HG02610 (cell line): ENCODE data around the gene DNAH1.

ENCODE experiments used
- ATAC-seq: cut with Tn5 transposase; IDR thresholded peaks from one replicate; pipeline ENCODE4 v1.9.1; 2021; ENCODE audit warnings: mild to moderate bottlenecking, moderate library complexity; ENCODE audit not compliant: unreplicated experiment

DNAH1 gene

GRCh38 chr3:52442409-52443267 is 126.5 kb downstream of the DNAH1 start:
- no peak for ATAC-seq

- ATAC-seq, result no peak
Observed at GRCh38 chr3:52443268-52443610, 127.1 kb downstream of the DNAH1 start.

GRCh38 chr3:52443791-52444687 is 127.9 kb downstream of the DNAH1 start:
- no peak for ATAC-seq

- ATAC-seq, result peak; percentile 85
Observed at GRCh38 chr3:52444860-52445793, 129.0 kb downstream of the DNAH1 start, which contains the start of gene SEMA3G. TSS of gene SEMA3G (minus strand) at chr3:52445103. CDS start at chr3:52445027, 76 bp downstream.

GRCh38 chr3:52446042-52446441 is 129.9 kb downstream of the DNAH1 start:
- no peak for ATAC-seq

- no peak for ATAC-seq
Observed at GRCh38 chr3:52446631-52447511, 130.8 kb downstream of the DNAH1 start.

- no peak for ATAC-seq
Observed at GRCh38 chr3:52447512-52448355, 131.6 kb downstream of the DNAH1 start.
